SU-DHL-6 (cell line): ENCODE data around the gene SLX4.

Experiments
- H2AFZ ChIP-seq: fragments of 200-600 bp; sonication (generic); 2 replicates; pipeline ENCODE4 v1.6.1; 2014; ENCODE audit warnings: low read depth, mild to moderate bottlenecking, moderate library complexity, mixed read lengths, antibody characterized with exemption, low read length; ENCODE audit not compliant: severe bottlenecking
- H3F3A ChIP-seq: fragments of 200-600 bp; shearing (Covaris generic); 2 replicates; pipeline ENCODE4 v1.6.0; 2016; ENCODE audit warnings: antibody characterized with exemption, mild to moderate bottlenecking; ENCODE audit not compliant: insufficient read depth
- H3K27ac ChIP-seq: fragments of 200-600 bp; sonication (generic); 2 replicates; pipeline ENCODE4 v1.5.1; 2016; ENCODE audit warnings: low read depth, mild to moderate bottlenecking, low read length, moderate library complexity, mixed read lengths
- H3K27me3 ChIP-seq: fragments of 200-600 bp; sonication (generic), shearing (Covaris generic); 2 replicates; pipeline ENCODE4 v1.6.0; 2014; ENCODE audit warnings: mild to moderate bottlenecking, low read length
- H3K36me3 ChIP-seq: fragments of 200-600 bp; sonication (generic); 2 replicates; pipeline ENCODE4 v1.6.1; 2014; ENCODE audit warnings: mild to moderate bottlenecking, low read length, mixed read lengths
- H3K4me2 ChIP-seq: fragments of 300-600, 200-600 bp; shearing (Covaris generic), sonication (generic); 2 replicates; pipeline ENCODE4 v1.6.0; 2014; ENCODE audit warnings: low read length, low read depth, mild to moderate bottlenecking; ENCODE audit not compliant: poor library complexity, severe bottlenecking
- H3K4me3 ChIP-seq: fragments of 200-600 bp; sonication (generic); 2 replicates; pipeline ENCODE4 v1.5.1; 2014; ENCODE audit warnings: antibody characterized with exemption, low read length, mild to moderate bottlenecking, mixed read lengths; ENCODE audit not compliant: insufficient read depth, poor library complexity, severe bottlenecking
- H3K79me2 ChIP-seq: fragments of 200-600 bp; sonication (generic); 2 replicates; pipeline ENCODE4 v1.6.1; 2014; ENCODE audit warnings: mild to moderate bottlenecking, low read length, moderate library complexity; ENCODE audit not compliant: insufficient read depth
- H3K9ac ChIP-seq: fragments of 200-600 bp; sonication (generic); 2 replicates; pipeline ENCODE4 v1.7.0; 2014; ENCODE audit warnings: mild to moderate bottlenecking, low read length
- H3K9me2 ChIP-seq: fragments of 200-600 bp; sonication (generic); replicated peaks from 2 replicates; pipeline ENCODE4 v1.6.1; 2014; ENCODE audit warnings: low read length; ENCODE audit not compliant: insufficient read depth
- H3K9me3 ChIP-seq: fragments of 200-600 bp; sonication (generic); 2 replicates; pipeline ENCODE4 v1.6.1; 2014; ENCODE audit warnings: low read length, mixed read lengths; ENCODE audit not compliant: insufficient read depth
- H4K20me1 ChIP-seq: fragments of 200-600 bp; sonication (generic); 2 replicates; pipeline ENCODE4 v1.6.1; 2014; ENCODE audit warnings: low read depth, mild to moderate bottlenecking, antibody characterized with exemption, low read length, moderate library complexity, mixed read lengths
- EZH2phosphoT487 ChIP-seq: fragments of 200-600 bp; sonication (generic), shearing (Covaris generic); conservative IDR thresholded peaks from 2 replicates; pipeline ENCODE4 v1.6.1; 2018; ENCODE audit warnings: mild to moderate bottlenecking, antibody characterized with exemption, low read length, moderate library complexity, mixed read lengths
- TF ChIP-seq, protein P1 (sequence below): fragments of 200-600 bp; sonication (generic); IDR thresholded peaks from one replicate; pipeline ENCODE4 v1.5.1; 2017; ENCODE audit warnings: antibody characterized with exemption, mild to moderate bottlenecking, low read length, moderate library complexity; ENCODE audit not compliant: insufficient read depth, poor library complexity, severe bottlenecking

Gene SLX4

DNA sequence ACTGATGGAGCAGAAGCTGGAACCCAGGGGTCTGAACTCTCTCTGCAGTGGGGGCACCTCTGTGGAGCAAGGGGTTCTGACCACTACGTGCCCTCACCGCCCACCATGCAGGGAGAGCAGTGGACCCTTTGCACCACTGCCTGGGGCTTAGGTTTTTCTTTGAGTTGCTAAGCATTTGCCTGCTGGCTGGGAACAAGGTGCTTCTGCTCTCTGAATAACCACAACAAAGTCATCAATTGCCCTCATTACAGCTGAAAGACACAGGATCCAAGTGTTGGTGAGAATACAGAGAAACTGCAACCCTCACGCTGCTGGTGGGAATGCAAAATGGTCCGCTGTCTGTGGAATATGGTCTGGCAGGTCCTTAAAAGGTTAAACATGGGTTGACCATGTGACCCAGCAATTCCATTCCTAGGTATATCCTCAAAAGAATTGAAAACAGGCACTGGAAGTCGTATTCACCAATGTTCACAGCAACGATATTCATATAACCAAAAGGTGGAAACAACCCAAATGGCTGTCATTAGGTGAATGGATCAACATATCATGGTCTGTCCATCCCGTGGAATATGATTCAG, 57.0 kb downstream of the SLX4 start:
- peaks cover 21% of the 10 kb centered on the region; the same call in 1 of the 2 replicates for H3F3A ChIP-seq
- no peaks in the 10 kb centered on the region for H3K9me2 ChIP-seq
- TF ChIP-seq EZH2phosphoT487 = no peak
- TF ChIP-seq, protein P1, sequence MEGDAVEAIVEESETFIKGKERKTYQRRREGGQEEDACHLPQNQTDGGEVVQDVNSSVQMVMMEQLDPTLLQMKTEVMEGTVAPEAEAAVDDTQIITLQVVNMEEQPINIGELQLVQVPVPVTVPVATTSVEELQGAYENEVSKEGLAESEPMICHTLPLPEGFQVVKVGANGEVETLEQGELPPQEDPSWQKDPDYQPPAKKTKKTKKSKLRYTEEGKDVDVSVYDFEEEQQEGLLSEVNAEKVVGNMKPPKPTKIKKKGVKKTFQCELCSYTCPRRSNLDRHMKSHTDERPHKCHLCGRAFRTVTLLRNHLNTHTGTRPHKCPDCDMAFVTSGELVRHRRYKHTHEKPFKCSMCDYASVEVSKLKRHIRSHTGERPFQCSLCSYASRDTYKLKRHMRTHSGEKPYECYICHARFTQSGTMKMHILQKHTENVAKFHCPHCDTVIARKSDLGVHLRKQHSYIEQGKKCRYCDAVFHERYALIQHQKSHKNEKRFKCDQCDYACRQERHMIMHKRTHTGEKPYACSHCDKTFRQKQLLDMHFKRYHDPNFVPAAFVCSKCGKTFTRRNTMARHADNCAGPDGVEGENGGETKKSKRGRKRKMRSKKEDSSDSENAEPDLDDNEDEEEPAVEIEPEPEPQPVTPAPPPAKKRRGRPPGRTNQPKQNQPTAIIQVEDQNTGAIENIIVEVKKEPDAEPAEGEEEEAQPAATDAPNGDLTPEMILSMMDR = no peak
- H2AFZ ChIP-seq = no peak overlapping the region
- peak overlapping the region; percentile 88 for H3K27ac ChIP-seq
- no peaks in the 10 kb centered on the region for H3K79me2 ChIP-seq
- H3K36me3 ChIP-seq = peaks cover 45% of the 10 kb centered on the region
- H3K4me3 ChIP-seq = no peak overlapping the region
- H3K27me3 ChIP-seq = no peaks in the 10 kb centered on the region
- H3K9me3 ChIP-seq = no peaks in the 10 kb centered on the region
- H3K9ac ChIP-seq = no peak overlapping the region
- no peak overlapping the region for H3K4me2 ChIP-seq
- H4K20me1 ChIP-seq = no peaks in the 10 kb centered on the region

DNA sequence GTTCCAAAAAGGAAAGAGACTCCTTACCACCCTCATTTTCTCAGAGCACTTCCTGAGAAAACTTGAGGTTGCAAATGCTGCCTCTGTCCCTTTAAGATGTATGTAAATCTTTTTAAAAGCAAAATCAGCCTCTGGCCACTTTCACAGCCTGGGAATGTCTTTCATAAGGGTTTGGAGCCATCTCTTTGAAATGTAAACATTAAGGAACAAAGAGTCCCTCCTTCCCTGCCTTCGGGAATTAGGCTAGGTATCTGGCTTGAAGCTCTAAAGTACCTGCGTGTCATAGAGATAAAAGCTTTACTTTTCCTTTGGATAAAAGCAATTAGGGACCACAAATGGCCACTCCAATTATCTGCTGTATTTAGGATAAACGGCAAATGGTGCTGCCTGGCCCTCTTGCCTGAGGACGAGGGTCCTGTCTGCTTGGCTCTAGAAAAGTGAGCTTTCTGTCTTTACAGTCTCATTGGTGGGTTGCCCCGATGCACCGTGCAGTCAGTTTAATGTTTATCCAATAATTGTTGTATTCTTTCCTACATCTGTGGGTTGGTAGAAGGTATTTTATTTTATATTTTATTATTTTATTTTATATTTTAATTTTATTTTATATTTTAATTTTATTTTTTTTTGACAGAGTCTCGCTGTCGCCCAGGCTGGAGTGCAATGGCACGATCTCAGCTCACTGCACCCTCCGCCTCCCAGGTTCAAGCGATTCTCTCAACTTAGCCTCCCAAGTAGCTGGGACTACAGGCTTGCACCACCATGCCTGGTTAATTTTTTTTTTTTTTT, 58.1 kb downstream of the SLX4 start:
- Histone ChIP-seq H3K4me2 (no peak overlapping the region), H3K27ac (no peak overlapping the region), H2AFZ (no peak overlapping the region), H3K79me2 (no peaks in the 10 kb centered on the region), H3K36me3 (peaks cover 44% of the 10 kb centered on the region), H3K9me2 (no peaks in the 10 kb centered on the region), H3K9me3 (no peaks in the 10 kb centered on the region), H3K9ac (no peak overlapping the region), H3K27me3 (no peaks in the 10 kb centered on the region), H3F3A (peaks cover 13% of the 10 kb centered on the region; the same call in 1 of the 2 replicates), H4K20me1 (no peaks in the 10 kb centered on the region), H3K4me3 (no peak overlapping the region)
- TF ChIP-seq, protein P1 = no peak
- TF ChIP-seq EZH2phosphoT487 = no peak

DNA sequence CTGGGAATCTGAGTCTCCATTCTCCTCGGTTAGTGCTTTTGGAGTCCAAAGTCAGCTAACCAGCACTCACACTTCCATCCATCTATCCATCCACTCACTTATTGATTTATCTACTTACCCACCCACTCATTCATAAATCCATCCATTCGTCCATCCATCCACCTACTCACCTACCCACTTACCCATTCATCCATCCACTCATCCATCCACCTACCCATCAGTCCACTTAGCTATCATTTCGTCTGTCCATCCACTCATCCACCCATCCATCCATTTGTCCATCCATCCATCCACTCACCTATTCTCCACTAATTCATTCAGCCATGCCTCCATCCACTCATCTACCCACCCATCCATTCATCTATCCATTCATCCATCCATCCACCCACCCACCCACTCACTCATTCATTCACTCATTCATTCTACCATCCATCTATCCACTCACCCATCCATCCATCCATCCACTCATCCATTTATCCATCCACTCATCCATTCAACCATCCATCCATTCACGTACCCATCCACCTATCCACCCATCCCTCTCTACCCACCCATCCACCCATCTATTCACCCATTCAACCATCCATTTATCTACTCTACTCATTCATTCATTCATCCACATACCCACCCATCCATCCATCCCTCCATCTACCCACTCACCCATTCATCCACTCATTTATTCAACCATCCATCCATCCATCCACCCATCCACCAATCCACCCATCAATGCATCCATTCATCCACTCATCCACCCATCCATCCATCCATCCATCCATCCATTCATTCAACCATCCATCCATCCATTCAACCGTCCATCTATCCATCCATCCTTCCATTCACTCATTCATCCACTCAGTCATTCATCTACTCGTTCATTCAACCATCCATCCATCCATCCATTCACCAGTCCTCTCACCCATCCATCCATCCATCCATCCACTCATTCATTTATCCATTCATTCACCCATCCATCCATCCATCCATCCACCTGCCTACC, 60.3 kb downstream of the SLX4 start:
- peaks cover 28% of the 10 kb centered on the region for H3K36me3 ChIP-seq
- H3K79me2 ChIP-seq = no peaks in the 10 kb centered on the region
- no peaks in the 10 kb centered on the region for H3K9me3 ChIP-seq
- no peak overlapping the region for H2AFZ ChIP-seq
- no peaks in the 10 kb centered on the region for H3K27me3 ChIP-seq
- H4K20me1 ChIP-seq = no peaks in the 10 kb centered on the region
- peaks cover 7% of the 10 kb centered on the region for H3F3A ChIP-seq
- no peaks in the 10 kb centered on the region for H3K9me2 ChIP-seq
- no peak overlapping the region for H3K9ac ChIP-seq
- H3K4me2 ChIP-seq = no peak overlapping the region
- H3K27ac ChIP-seq = no peak overlapping the region
- H3K4me3 ChIP-seq = no peak overlapping the region
- TF ChIP-seq EZH2phosphoT487 = no peak
- TF ChIP-seq, protein P1 = no peak
